GM21723 (cell line): ENCODE measurements around the gene HARS1.
A peak's percentile ranks its signal among the peaks of the same experiment; 100 is the strongest.
"Not testable (repeated sequence)": the region's sequence is repeated elsewhere in the genome, so short reads cannot be mapped to it uniquely, and the experiment has no call there.

Experiments
- ATAC-seq: cut with Tn5 transposase; IDR thresholded peaks from one replicate; pipeline ENCODE4 v1.9.1; 2021; ENCODE audit warnings: mild to moderate bottlenecking, moderate library complexity; ENCODE audit not compliant: unreplicated experiment

Gene HARS1, protein sequence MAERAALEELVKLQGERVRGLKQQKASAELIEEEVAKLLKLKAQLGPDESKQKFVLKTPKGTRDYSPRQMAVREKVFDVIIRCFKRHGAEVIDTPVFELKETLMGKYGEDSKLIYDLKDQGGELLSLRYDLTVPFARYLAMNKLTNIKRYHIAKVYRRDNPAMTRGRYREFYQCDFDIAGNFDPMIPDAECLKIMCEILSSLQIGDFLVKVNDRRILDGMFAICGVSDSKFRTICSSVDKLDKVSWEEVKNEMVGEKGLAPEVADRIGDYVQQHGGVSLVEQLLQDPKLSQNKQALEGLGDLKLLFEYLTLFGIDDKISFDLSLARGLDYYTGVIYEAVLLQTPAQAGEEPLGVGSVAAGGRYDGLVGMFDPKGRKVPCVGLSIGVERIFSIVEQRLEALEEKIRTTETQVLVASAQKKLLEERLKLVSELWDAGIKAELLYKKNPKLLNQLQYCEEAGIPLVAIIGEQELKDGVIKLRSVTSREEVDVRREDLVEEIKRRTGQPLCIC

DNA sequence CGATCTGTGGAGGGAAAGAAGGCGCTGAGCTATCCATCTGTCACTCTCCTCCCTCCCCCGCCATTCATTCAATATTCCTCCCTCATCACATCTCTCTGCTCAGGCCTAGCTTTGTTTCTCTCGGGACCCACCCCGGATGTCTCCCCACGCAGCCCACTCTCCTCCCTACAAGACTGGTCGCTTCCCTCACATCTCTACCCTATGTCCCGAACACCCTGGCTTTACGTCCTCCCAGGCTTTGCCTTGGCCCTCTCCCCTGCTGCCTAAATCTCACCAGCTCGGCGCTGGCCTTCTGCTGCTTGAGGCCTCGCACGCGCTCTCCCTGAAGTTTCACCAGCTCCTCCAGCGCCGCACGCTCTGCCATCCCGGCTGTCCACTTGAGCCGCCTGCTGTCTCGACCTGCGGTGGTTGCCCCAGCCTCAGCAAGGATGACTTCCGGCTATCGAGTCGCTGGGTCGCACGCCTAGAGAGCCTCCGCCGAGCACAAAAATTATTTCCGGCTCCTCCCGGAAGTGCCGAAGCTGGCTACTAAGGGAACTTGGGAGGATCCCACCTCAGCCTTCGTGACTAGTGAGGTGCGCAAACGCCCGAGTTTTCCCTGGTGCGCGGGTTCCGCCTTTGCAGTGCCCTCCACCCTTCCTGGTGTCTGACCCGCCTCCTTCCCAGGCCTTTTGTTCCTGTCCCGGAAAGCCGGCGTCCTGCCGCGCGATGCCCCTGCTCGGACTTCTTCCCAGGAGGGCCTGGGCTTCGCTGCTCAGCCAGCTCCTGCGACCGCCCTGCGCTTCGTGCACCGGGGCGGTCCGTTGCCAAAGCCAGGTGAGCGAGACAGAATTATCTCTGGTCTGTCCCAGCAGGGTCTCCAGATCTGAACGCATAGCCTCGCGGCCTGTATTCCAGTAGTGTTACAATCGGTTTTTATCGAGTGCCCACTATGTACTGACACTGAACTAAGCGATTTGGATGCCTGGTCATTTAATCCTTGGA is at the start of gene HARS1, which contains the start of gene HARS2:
HARS1 (minus strand) TSS at position 430 of the 984 bp plus-strand sequence; CDS start at position 364, 66 bp downstream.
HARS2 (plus strand) TSS at position 515 of the 984 bp plus-strand sequence; CDS start at position 709, 194 bp downstream.
- peak; percentile 95 for ATAC-seq

DNA sequence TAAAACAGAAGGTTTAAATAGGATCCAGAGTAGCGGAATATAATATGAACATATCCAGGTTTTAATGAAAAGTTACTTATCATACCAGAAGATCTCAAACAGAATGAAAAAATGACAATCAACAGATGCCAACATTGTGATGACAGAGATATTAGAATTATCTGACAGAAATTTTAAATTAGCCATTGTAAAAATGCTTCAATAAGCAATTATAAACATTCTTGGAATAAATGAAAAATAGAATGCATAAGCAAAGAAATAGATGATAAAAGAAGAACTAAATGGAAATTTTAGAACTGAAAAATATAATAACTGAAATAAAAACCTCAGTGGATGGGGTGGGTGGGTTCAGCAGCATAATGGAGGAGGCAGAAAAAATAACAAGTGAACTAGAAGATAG is 46.3 kb upstream of the HARS1 start:
- no peak for ATAC-seq

DNA sequence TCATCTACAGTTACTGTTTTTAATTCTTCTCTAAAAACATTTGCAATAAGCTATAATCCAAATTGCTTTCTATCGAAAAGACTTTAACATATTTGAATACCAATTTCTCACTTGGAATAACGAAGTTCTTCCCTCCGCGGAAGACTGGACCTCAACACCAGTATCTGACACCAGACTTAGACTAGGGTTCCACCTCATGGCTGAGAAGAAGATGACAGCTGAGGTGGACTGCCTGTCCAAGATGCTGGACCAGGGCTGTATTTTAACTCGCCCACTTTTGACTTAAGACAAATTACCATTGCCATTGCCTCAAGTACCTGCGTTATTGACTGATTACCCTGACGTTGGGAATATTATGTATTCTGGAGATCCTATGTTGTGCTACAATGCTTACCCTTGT is 43.2 kb upstream of the HARS1 start:
- no peak for ATAC-seq

DNA sequence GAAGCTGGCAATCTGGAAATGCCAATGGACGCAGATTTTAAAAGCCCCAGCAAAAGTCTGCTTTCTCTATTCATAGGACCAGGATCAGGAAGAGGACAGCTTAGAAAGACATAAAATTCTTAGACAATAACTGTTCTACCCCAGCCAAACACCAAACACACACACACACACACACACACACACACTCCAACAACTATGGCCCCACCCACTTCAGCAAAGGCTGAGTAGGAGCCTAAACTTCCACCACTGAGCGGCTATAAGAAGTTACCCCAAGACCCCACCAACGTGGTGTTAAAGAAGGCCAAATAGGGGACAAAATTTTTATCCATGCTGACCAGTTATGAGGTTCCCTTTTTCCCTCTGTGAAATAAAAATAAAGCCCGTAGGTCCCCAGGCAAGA is 41.9 kb upstream of the HARS1 start:
- no peak for ATAC-seq

DNA sequence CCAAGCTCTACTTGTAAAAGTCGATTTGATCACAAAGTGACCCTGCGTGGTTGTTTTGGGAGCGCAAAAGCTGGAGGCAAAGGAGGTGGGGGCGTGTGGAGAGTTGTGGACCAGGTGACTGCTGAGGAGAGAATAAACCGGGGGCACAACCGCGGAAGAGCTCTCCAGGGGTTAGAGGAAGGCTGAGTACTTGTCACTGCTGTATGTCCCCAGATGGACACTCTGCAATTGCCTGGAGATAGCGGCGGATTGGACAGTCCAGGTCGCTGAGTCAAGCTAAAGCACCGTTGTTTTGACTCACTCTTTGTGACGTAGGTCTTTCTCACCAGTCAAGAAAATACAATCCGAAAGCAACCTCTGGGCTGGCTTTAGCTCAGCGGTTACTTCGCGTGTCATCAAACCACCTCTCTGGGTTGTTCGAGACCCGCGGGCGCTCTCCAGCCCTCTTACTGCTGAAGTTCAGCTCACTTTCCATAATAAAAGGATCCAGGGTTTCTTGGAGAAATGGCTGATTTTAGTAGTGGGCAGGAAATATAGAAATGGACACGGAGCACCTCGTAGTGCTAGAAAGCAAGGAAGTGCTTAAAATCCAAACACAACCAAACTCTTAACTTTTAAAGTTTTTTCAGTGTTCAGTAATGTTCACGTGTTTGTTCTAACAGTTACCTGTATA is 34.8 kb upstream of the HARS1 start:
- peak; percentile 94 for ATAC-seq

DNA sequence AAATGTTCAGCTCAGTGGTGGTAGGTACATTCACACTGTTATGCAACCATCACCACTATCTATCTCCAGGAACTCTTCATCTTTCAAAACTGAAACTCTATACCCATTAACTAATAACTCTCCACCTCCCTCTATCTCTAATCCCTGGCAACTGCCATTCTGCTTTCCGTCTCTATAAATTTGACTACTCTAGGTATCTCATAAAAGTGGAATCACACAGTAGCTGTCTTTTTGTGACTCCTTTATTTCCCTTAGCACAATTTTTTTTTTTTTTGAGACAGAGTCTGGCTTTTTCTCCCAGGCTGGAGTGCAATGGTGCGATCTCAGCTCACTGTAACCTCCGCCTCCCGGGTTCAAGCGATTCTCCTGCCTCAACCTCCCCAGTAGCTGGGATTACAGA is 30.2 kb upstream of the HARS1 start:
- not testable (repeated sequence) for ATAC-seq

DNA sequence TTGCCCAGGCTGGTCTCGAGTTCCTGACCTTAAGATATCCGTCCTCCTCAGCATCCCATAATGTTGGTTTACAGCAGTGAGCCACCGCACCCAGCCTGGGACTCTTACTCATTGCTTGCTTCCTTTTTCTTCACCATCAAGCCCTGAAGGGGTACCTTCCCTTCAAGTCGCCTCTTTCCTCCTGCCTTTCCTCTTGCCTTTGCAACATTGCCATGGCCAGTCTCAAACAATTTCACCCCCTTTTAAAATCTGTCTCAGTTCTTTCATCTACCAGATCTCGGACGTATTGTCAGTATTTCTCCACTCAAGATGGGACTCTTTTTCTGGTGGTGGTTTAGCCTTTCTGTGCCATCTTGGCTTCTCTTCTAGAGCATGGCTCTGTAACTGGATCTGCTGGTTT is 29.6 kb upstream of the HARS1 start:
- peak; percentile 14 for ATAC-seq

DNA sequence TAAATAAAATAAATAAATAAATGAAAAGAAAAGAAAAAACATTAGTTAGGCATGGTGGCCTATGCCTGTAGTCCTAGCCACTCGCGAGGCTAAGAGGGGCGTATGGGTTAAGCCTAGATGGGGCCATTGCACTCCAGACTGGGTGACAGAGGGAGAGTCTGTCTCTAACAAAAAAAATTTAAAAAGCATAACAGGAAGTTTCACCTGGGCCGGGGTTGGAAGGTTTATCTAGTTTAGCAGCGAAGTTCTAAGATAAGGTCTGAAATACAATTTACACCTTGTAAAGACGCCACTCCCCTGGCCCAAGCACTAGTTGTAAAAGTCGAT is 27.1 kb upstream of the HARS1 start:
- ATAC-seq: no peak

DNA sequence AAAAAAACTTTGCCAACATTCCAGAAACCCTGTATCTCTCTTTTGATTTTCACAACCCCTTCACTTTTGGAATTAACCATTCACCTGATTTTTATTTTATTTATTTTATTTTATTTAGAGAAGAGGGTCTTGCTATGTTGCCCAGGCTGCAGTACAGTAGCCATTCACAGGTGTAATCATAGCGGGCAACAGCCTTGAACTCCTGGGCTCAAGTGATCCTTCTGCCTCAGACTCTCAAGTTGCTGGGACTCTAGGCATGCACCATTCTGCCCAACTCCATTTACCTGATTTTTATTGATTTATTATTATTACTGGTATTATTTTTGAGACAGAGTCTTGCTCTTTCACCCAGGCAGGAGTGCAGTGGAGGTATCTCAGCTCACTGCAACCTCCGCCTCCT is 25.1 kb upstream of the HARS1 start:
- ATAC-seq: not testable (repeated sequence)

DNA sequence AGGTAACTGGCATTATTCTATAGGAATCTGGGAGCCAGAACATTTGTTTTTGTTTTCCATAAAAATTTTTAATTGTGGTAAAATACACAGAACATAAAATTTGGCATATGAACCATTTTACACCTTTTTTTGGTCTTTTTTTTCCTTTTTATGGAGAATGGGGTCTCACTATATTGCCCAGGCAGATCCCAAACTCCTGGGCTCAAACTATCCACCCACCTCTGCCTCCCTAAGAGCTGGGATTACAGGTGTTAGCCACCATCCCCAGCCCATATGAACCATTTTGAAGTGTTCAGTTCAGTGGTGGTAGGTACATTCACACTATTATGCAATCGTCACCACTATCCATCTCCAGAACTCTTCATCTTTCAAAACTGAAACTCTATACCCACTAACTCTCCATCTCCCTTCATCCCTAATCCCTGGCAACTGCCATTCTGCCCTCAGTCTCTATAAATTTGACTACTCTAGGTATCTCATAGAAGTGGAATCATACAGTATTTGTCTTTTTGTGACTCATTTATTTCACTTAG is 22.5 kb upstream of the HARS1 start:
- no peak for ATAC-seq

DNA sequence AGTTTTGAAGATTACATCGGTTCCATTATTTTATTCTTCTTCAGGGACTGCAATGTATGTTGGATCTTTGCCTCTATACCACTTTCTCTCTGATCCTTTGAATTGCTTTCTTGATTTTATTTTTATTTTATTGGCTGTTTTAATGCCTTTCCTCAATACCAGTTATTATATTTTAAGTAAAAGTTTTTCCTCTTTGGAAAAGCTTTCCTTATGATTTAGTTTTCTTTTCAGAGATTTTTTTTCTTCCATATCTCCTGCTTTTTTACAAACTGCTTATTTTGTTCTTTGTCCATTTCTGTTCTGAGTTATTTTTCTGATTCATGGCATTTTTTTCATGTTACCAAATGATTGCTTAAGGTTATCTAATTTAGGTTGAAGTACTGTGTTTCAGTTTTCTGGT is 20.6 kb upstream of the HARS1 start:
- no peak for ATAC-seq

DNA sequence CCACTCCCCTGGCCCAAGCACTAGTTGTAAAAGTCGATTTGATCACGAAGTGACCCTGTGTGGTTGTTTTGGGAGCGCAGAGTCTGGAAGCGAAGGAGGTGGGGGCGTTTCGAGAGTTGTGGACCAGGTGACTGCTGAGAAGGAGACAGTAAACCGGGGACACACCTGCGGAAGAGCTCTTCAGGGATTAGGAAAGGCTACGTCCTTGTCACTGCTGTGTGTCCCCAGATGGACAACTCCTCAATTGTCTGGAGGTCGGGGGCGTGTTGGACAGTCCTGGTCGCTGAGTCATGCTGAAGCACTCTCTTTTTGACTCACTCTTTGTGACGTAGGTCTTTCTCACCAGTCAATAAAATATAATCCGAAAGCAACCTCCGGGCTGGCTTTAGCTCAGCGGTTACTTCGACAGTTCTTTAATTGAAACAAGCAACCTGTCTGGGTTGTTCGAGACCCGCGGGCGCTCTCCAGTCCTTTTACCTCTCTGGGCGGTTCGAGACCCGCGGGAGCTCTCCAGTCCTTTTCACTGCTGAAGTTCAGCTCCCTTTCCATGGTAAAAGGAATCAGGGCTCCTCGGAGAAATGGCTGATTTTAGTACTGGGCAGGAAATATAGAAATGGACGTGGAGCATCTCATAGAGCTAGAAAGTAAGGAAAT is 19.9 kb upstream of the HARS1 start:
- ATAC-seq: peak; percentile 93

DNA sequence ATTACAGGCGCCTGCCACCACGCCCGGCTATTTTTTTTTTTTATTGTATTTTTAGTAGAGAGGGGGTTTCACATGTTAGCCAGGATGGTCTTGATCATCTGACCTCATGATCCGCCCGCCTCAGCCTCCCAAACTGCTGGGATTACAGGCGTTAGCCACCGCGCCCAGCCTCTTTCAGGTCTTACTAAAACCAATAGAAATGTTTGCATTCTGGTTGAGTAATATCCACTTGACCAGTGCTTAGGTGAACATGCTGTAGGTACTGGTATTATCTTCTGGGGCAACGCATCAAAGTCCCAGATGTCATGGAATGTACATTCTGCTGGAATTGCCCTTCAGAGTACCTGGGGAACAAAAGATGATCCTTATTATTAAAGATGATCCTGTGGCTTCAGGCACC is 17.6 kb upstream of the HARS1 start:
- ATAC-seq: not testable (repeated sequence)

DNA sequence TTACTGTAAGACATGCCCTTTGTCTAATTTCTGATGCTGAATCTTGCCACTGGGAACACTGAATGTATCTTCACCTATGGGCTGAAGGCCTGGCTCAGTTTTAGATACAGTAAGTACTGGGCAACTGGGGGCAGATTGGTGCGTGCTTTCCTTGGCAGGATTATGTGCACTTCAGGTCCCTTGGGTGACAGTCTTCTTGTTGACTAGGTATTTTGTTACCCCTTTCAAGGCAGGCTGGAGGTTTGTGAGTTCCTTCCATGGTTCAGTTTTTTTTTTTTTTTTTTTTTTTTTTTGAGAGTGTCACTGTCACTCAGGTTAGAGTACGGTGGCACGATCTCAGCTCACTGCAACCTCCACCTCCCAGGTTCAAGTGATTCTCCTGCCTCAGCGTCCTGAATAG is 16.6 kb upstream of the HARS1 start:
- no peak for ATAC-seq

DNA sequence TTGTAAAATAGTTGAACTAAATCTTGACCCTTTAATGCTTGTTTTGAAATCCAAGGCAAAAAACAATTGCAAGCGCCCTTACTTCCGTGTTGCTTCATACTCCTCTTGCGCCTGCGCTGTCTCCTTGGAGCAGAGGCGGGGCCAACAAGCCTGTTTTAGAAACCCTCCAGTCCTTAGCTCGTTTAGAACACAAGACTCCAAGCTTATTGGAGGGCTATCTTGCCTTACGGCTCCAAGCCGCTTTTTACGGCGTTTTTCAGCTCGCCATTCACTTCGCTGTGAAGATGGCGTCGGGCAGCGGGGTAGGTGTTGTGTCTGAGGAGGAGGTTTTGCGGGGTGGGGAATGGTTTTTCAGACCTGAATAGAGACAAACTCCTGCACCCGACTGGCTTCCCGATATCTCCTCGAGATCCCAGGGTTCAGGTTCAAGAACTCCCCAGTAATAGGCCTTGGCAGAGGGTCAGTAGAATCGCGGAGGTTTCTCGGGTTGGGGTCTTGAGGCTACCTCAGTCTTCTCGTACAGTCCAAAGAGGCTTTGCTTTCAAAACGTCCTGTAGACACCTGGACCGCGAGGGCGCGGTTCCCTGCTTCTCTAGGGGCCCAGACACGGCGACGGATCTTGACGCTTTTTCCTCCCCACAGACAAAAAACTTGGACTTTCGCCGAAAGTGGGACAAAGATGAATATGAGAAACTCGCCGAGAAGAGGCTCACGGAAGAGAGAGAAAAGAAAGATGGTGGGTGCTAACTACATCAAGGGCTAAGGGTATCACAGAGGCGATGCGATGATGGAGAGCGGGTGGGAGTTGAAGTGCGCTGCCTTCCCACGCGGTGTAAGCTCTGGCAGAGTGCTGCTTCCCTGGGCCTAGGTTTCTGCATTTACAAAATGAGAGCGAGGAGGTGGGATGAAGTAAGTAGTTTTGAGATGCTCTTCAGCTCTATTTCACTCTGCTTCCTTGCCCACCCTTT is 9.3 kb upstream of the HARS1 start, which contains the start of gene ZMAT2:
ZMAT2 (plus strand) TSS at position 271 of the 968 bp plus-strand sequence; CDS start at position 285, 14 bp downstream.
- ATAC-seq: peak; percentile 99

DNA sequence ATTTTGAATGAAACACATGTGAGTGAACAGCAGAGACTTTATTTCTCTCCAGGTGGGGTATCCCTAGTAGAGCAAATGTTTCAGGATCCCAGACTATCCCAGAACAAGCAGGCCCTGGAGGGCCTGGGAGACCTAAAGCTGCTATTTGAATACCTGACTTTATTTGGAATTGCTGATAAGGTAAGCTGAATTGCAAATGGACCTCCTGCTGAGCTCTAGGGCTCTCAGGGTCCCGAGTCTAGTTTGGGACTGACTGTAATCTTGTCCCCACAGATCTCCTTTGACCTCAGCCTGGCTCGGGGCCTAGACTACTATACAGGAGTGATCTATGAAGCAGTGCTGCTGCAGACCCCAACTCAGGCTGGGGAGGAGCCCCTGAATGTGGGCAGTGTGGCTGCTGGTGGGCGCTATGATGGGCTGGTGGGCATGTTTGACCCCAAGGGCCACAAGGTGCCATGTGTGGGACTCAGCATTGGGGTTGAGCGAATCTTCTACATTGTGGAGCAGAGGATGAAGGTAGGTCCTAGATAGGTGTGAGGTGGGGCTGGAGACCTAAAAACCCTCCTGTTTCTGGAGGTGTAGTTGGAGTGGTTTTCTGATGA is 5.8 kb upstream of the HARS1 start:
- no peak for ATAC-seq

DNA sequence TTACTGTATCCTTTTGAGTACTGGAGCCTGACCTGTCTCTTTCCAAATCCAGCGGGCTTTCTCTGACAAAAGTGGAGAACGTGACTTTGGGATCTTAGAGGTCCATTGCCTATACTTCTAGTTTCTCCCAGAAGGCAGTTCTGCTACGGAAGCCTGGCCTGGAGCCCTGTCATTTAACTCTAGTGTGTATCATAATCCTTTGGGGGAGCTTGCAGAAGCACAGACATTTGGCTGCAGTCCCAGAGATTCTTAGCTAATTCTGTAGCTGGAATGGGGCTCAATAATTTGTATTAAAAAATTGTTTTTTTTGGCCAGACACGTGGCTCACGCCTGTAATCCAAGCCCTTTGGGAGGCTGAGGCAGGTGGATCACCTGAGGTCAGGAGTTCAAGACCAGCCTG is 3.1 kb upstream of the HARS1 start:
- ATAC-seq: no peak

DNA sequence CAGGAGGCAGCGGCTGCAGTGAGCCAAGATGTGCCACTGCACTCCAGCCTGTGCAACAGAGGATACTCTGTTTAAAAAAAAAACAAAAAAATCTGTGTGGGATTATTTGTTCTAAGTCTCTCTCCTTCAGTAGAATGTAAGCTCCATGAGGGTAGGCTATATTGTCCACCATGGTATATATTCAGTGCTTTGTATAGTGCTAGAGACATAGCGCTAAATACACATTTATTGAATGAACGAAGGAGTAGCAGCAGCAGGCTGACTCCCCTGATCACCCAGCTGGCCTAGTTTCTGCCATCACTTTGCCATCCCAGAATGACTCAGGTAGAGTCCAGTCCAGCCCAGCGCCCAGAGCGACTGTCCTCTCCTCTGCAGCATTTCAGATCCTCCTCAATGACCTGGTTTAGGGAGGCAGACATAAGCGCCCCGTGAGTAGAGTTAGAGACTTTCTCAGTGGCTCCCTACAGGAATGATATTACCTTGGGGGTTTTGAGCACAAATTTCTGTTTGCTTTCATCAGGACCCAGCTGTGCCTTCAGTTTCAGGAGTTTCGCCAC is 716 bp downstream of the HARS1 start:
- no peak for ATAC-seq
